ENCODE measurements around the gene SARS1. TPM values are rescaled to one million over a fixed set of nuclear protein-coding genes. Genes with fewer than 3 reads are reported as not detected.

SARS1 gene
- total RNA-seq, 1 donor from 2014 or later: 87.7 TPM

GRCh38 chr1:109265741-109266330 lies 52.1 kb downstream of the SARS1 start:
- H3K27me3 ChIP-seq (ENCODE audit: control insufficient read depth in 3 of 3, insufficient read depth in 3 of 3, low read length in 3 of 3): no peaks in the 10 kb centered on the region
- no peaks in the 10 kb centered on the region for H3K9me3 ChIP-seq (ENCODE audit: control insufficient read depth in 3 of 3, low read length in 3 of 3)
- H3K27ac ChIP-seq (ENCODE audit: low read depth, low read length): no peak overlapping the region
- H3K36me3 ChIP-seq (ENCODE audit: control insufficient read depth in 3 of 3, insufficient read depth in 3 of 3, low read length in 3 of 3): peaks cover 10 to 27% (median 11%) of the 10 kb centered on the region in 3 donors
- H3K4me3 ChIP-seq (ENCODE audit: low read length in 3 of 3): no peak overlapping the region
- peaks cover 0 to 8% (median 6%) of the 10 kb centered on the region in 3 donors for H3K4me1 ChIP-seq (ENCODE audit: control insufficient read depth in 3 of 3, insufficient read depth in 3 of 3, low read length in 3 of 3)
- H3K9ac ChIP-seq (ENCODE audit: low read depth in 1 of 3, low read length in 3 of 3): no peak overlapping the region

- Histone ChIP-seq H3K27me3 (ENCODE audit: control insufficient read depth in 3 of 3, insufficient read depth in 3 of 3, low read length in 3 of 3) (no peaks in the 10 kb centered on the region), H3K36me3 (ENCODE audit: control insufficient read depth in 3 of 3, insufficient read depth in 3 of 3, low read length in 3 of 3) (peaks cover 4 to 21% (median 10%) of the 10 kb centered on the region in 3 donors), H3K27ac (ENCODE audit: low read depth, low read length) (no peak overlapping the region), H3K9me3 (ENCODE audit: control insufficient read depth in 3 of 3, low read length in 3 of 3) (no peaks in the 10 kb centered on the region), H3K4me3 (ENCODE audit: low read length in 3 of 3) (no peak overlapping the region), H3K9ac (ENCODE audit: low read depth in 1 of 3, low read length in 3 of 3) (no peak overlapping the region), H3K4me1 (ENCODE audit: control insufficient read depth in 3 of 3, insufficient read depth in 3 of 3, low read length in 3 of 3) (peaks cover 0 to 8% (median 6%) of the 10 kb centered on the region in 3 donors)
Observed at GRCh38 chr1:109266965-109267364, 53.2 kb downstream of the SARS1 start.

- Histone ChIP-seq H3K4me3 (ENCODE audit: low read length in 3 of 3) (no peak overlapping the region), H3K9ac (ENCODE audit: low read depth in 1 of 3, low read length in 3 of 3) (no peak overlapping the region), H3K36me3 (ENCODE audit: control insufficient read depth in 3 of 3, insufficient read depth in 3 of 3, low read length in 3 of 3) (peaks cover 0 to 19% (median 10%) of the 10 kb centered on the region in 3 donors), H3K4me1 (ENCODE audit: control insufficient read depth in 3 of 3, insufficient read depth in 3 of 3, low read length in 3 of 3) (peaks cover 0 to 8% (median 7%) of the 10 kb centered on the region in 3 donors), H3K9me3 (ENCODE audit: control insufficient read depth in 3 of 3, low read length in 3 of 3) (no peaks in the 10 kb centered on the region), H3K27me3 (ENCODE audit: control insufficient read depth in 3 of 3, insufficient read depth in 3 of 3, low read length in 3 of 3) (no peaks in the 10 kb centered on the region), H3K27ac (ENCODE audit: low read depth, low read length) (no peak overlapping the region)
Observed at GRCh38 chr1:109267743-109268300, 54.1 kb downstream of the SARS1 start.

- Histone ChIP-seq H3K36me3 (ENCODE audit: control insufficient read depth in 3 of 3, insufficient read depth in 3 of 3, low read length in 3 of 3) (peaks cover 0 to 19% (median 10%) of the 10 kb centered on the region in 3 donors), H3K4me1 (ENCODE audit: control insufficient read depth in 3 of 3, insufficient read depth in 3 of 3, low read length in 3 of 3) (peaks cover 0 to 5% (median 4%) of the 10 kb centered on the region in 3 donors), H3K4me3 (ENCODE audit: low read length in 3 of 3) (no peak overlapping the region), H3K9me3 (ENCODE audit: control insufficient read depth in 3 of 3, low read length in 3 of 3) (no peaks in the 10 kb centered on the region), H3K27me3 (ENCODE audit: control insufficient read depth in 3 of 3, insufficient read depth in 3 of 3, low read length in 3 of 3) (no peaks in the 10 kb centered on the region), H3K27ac (ENCODE audit: low read depth, low read length) (no peak overlapping the region), H3K9ac (ENCODE audit: low read depth in 1 of 3, low read length in 3 of 3) (no peak overlapping the region)
Observed at GRCh38 chr1:109268431-109269211, 54.9 kb downstream of the SARS1 start.

GRCh38 chr1:109269212-109269980 lies 55.7 kb downstream of the SARS1 start:
- H3K27me3 ChIP-seq (ENCODE audit: control insufficient read depth in 3 of 3, insufficient read depth in 3 of 3, low read length in 3 of 3): no peaks in the 10 kb centered on the region
- no peaks in the 10 kb centered on the region for H3K9me3 ChIP-seq (ENCODE audit: control insufficient read depth in 3 of 3, low read length in 3 of 3)
- no peak overlapping the region for H3K9ac ChIP-seq (ENCODE audit: low read depth in 1 of 3, low read length in 3 of 3)
- no peak overlapping the region for H3K4me3 ChIP-seq (ENCODE audit: low read length in 3 of 3)
- no peak overlapping the region for H3K27ac ChIP-seq (ENCODE audit: low read depth, low read length)
- H3K4me1 ChIP-seq (ENCODE audit: control insufficient read depth in 3 of 3, insufficient read depth in 3 of 3, low read length in 3 of 3): peaks cover 0 to 2% (median 2%) of the 10 kb centered on the region in 3 donors
- H3K36me3 ChIP-seq (ENCODE audit: control insufficient read depth in 3 of 3, insufficient read depth in 3 of 3, low read length in 3 of 3): peaks cover 0 to 18% (median 9%) of the 10 kb centered on the region in 3 donors

GRCh38 chr1:109269981-109270622 lies 56.4 kb downstream of the SARS1 start:
- H3K27ac ChIP-seq (ENCODE audit: low read depth, low read length): no peak overlapping the region
- no peaks in the 10 kb centered on the region for H3K9me3 ChIP-seq (ENCODE audit: control insufficient read depth in 3 of 3, low read length in 3 of 3)
- no peak overlapping the region for H3K9ac ChIP-seq (ENCODE audit: low read depth in 1 of 3, low read length in 3 of 3)
- H3K4me1 ChIP-seq (ENCODE audit: control insufficient read depth in 3 of 3, insufficient read depth in 3 of 3, low read length in 3 of 3): peaks cover 0 to 9% (median 9%) of the 10 kb centered on the region in 3 donors
- H3K36me3 ChIP-seq (ENCODE audit: control insufficient read depth in 3 of 3, insufficient read depth in 3 of 3, low read length in 3 of 3): peaks cover 0 to 11% (median 4%) of the 10 kb centered on the region in 3 donors
- H3K4me3 ChIP-seq (ENCODE audit: low read length in 3 of 3): no peak overlapping the region
- no peaks in the 10 kb centered on the region for H3K27me3 ChIP-seq (ENCODE audit: control insufficient read depth in 3 of 3, insufficient read depth in 3 of 3, low read length in 3 of 3)

- no peaks in the 10 kb centered on the region for H3K9me3 ChIP-seq (ENCODE audit: control insufficient read depth in 3 of 3, low read length in 3 of 3)
- H3K36me3 ChIP-seq (ENCODE audit: control insufficient read depth in 3 of 3, insufficient read depth in 3 of 3, low read length in 3 of 3): peaks cover 0 to 8% (median 3%) of the 10 kb centered on the region in 3 donors
- H3K9ac ChIP-seq (ENCODE audit: low read depth in 1 of 3, low read length in 3 of 3): no peak overlapping the region
- no peak overlapping the region for H3K27ac ChIP-seq (ENCODE audit: low read depth, low read length)
- no peak overlapping the region for H3K4me3 ChIP-seq (ENCODE audit: low read length in 3 of 3)
- no peaks in the 10 kb centered on the region for H3K27me3 ChIP-seq (ENCODE audit: control insufficient read depth in 3 of 3, insufficient read depth in 3 of 3, low read length in 3 of 3)
- H3K4me1 ChIP-seq (ENCODE audit: control insufficient read depth in 3 of 3, insufficient read depth in 3 of 3, low read length in 3 of 3): peaks cover 0 to 16% (median 16%) of the 10 kb centered on the region in 3 donors
Observed at GRCh38 chr1:109270623-109271317, 57.1 kb downstream of the SARS1 start.

- Histone ChIP-seq H3K4me3 (ENCODE audit: low read length in 3 of 3) (no peak overlapping the region), H3K9ac (ENCODE audit: low read depth in 1 of 3, low read length in 3 of 3) (no peak overlapping the region), H3K4me1 (ENCODE audit: control insufficient read depth in 3 of 3, insufficient read depth in 3 of 3, low read length in 3 of 3) (peaks cover 0 to 18% (median 17%) of the 10 kb centered on the region in 3 donors), H3K27ac (ENCODE audit: low read depth, low read length) (no peak overlapping the region), H3K27me3 (ENCODE audit: control insufficient read depth in 3 of 3, insufficient read depth in 3 of 3, low read length in 3 of 3) (no peaks in the 10 kb centered on the region), H3K36me3 (ENCODE audit: control insufficient read depth in 3 of 3, insufficient read depth in 3 of 3, low read length in 3 of 3) (peaks cover 0 to 8% (median 3%) of the 10 kb centered on the region in 3 donors), H3K9me3 (ENCODE audit: control insufficient read depth in 3 of 3, low read length in 3 of 3) (no peaks in the 10 kb centered on the region)
Observed at GRCh38 chr1:109271458-109271857, 57.7 kb downstream of the SARS1 start.

Measured in skeletal muscle tissue (tissue), 4 donors.